ENCODE results near the gene UBE3B.

GRCh38 chr12:109461846-109462756, 15.3 kb upstream of the UBE3B start:
- no peak for TF ChIP-seq CTCF (IDR thresholded peaks at IDR 0.05)
- peak; percentile 82 to 84 for TF ChIP-seq POLR2AphosphoS5 (IDR thresholded peaks at IDR 0.05; ENCODE audit: insufficient read depth in 1 of 2, low read depth in 1 of 2)
- TF ChIP-seq POLR2A (IDR thresholded peaks at IDR 0.05), result no peak
